OCI-LY7 (cell line): ENCODE measurements around the gene BCL11A. TPM values are rescaled to one million over a fixed set of nuclear protein-coding genes. Genes with fewer than 3 reads are reported as not detected.
A peak's percentile ranks its signal among the peaks of the same experiment; 100 is the strongest.

Experiments
- Bru-seq: library from RNA; stranded (reverse); fragments of 400-500 nt; gene quantifications from one replicate; lab custom pipeline; 2021; lab: Mats Ljungman, UMichigan
- BruChase-seq, 2 experiments: library from RNA; stranded (reverse); fragments of 400-500 nt; gene quantifications; one replicate each; lab custom pipeline; 2021; lab: Mats Ljungman, UMichigan
- BruUV-seq: library from RNA; stranded (reverse); fragments of 400-500 nt; replicated peaks from 2 replicates; lab custom pipeline; 2021; lab: Mats Ljungman, UMichigan
- CTCF ChIA-PET: fragments of 300-600 bp; sonication (Branson Sonifier 250); formaldehyde crosslinking; loops from one replicate; lab custom pipeline; 2022; ENCODE audit warnings: antibody characterized with exemption; ENCODE audit not compliant: unreplicated experiment; lab: Charles Lee
- POLR2A ChIA-PET: fragments of 300-600 bp; sonication (Branson Sonifier 250); formaldehyde crosslinking; loops from one replicate; lab custom pipeline; 2022; ENCODE audit warnings: antibody characterized with exemption; lab: Charles Lee
- DNase-seq: peaks from one replicate; pipeline ENCODE4 v3.0.0-alpha.2; 2015; ENCODE audit warnings: low spot score
- H2AFZ ChIP-seq: fragments of 200-600 bp; sonication (generic), shearing (Covaris generic); 2 replicates; pipeline ENCODE4 v1.6.1; 2014; ENCODE audit warnings: mild to moderate bottlenecking, antibody characterized with exemption, low read length, moderate library complexity
- H3K27ac ChIP-seq: fragments of 200-600 bp; sonication (generic); 2 replicates; pipeline ENCODE4 v1.5.1; 2014; ENCODE audit warnings: mixed run types, low read depth, mild to moderate bottlenecking, moderate library complexity, low read length, inconsistent platforms; ENCODE audit not compliant: poor library complexity, severe bottlenecking
- H3K36me3 ChIP-seq: fragments of 200-600 bp; sonication (generic); 2 replicates; pipeline ENCODE4 v1.6.1; 2014; ENCODE audit warnings: mild to moderate bottlenecking, antibody characterized with exemption, low read length, moderate library complexity, mixed read lengths; ENCODE audit not compliant: insufficient read depth
- H3K4me1 ChIP-seq: fragments of 200-600 bp; sonication (generic); 2 replicates; pipeline ENCODE4 v1.5.1; 2014; ENCODE audit warnings: mild to moderate bottlenecking, low read length; ENCODE audit not compliant: insufficient read depth, poor library complexity, severe bottlenecking
- H3K4me2 ChIP-seq: fragments of 200-600 bp; sonication (generic); 2 replicates; pipeline ENCODE4 v1.6.1; 2014; ENCODE audit warnings: mild to moderate bottlenecking, low read length
- H3K4me3 ChIP-seq: fragments of 200-600 bp; sonication (generic); 2 replicates; pipeline ENCODE4 v1.5.1; 2014; ENCODE audit warnings: mild to moderate bottlenecking, low read depth, low read length; ENCODE audit not compliant: poor library complexity, severe bottlenecking
- H3K79me2 ChIP-seq: fragments of 200-600 bp; sonication (generic); 2 replicates; pipeline ENCODE4 v1.6.1; 2016; ENCODE audit warnings: low read depth, mild to moderate bottlenecking, low read length, moderate library complexity, mixed read lengths; ENCODE audit not compliant: insufficient read depth
- H3K9me2 ChIP-seq: fragments of 200-600 bp; sonication (generic); 2 replicates; pipeline ENCODE4 v1.6.1; 2016; ENCODE audit warnings: mild to moderate bottlenecking, low read length, mixed read lengths; ENCODE audit not compliant: insufficient read depth
- H3K9me3 ChIP-seq: fragments of 200-600 bp; sonication (generic); 2 replicates; pipeline ENCODE4 v1.6.1; 2014; ENCODE audit warnings: mild to moderate bottlenecking, mixed run types, low read length, mixed read lengths
- H4K20me1 ChIP-seq: fragments of 200-600 bp; sonication (generic); 2 replicates; pipeline ENCODE4 v1.6.1; 2014; ENCODE audit warnings: mild to moderate bottlenecking, antibody characterized with exemption, low read length, moderate library complexity, mixed read lengths; ENCODE audit not compliant: insufficient read depth
- EZH2phosphoT487 ChIP-seq: fragments of 200-600 bp; sonication (generic); IDR thresholded peaks from 2 replicates; pipeline ENCODE4 v1.6.1; 2018; ENCODE audit warnings: low read depth, borderline replicate concordance, mild to moderate bottlenecking, mixed run types, antibody characterized with exemption, low read length, moderate library complexity, mixed read lengths
- intact Hi-C: fragments of 100-400 bp; cut with micrococcal nuclease; formaldehyde crosslinking; loops from one replicate; pipeline ENCODE4 v1.10.0; 2022; ENCODE audit not compliant: unreplicated experiment
- long read RNA-seq: library from polyadenylated mRNA; stranded (forward); transcript quantifications from one replicate; pipeline ENCODE4 v2.0.0, GENCODE V29; 2022
- total RNA-seq, 2 experiments: library from RNA; depleted of rRNA in 1 of 2; stranded (reverse); fragments of >200 nt in 1 of 2; shearing (Covaris generic) in 1 of 2; gene quantifications; 2 replicates each; pipeline ENCODE4 v1.2.3, GENCODE V29; 2014 to 2022
- TF ChIP-seq, protein P1 (sequence below): fragments of 200-600 bp; sonication (generic); conservative IDR thresholded peaks from 2 replicates; pipeline ENCODE4 v1.5.1; 2014; ENCODE audit warnings: mild to moderate bottlenecking, antibody characterized with exemption, low read length, moderate library complexity, mixed read lengths

BCL11A gene
- total RNA-seq (2014; rRNA removed; shearing (Covaris generic)) (54.9 and 64.3 TPM in 2 replicates), total RNA-seq (2022) (163 and 167 TPM in 2 replicates), Bru-seq, nascent RNA (percentile 96 among the genes with signal in this experiment), BruChase-seq, experiment 1, labeled RNA remaining after a 6-hour chase (percentile 96 among the genes with signal in this experiment), BruChase-seq, experiment 2, labeled RNA remaining after a 2-hour chase (percentile 93 among the genes with signal in this experiment)
- long read RNA-seq, full-length matches to known transcripts = 15 of 56 reads
- long read RNA-seq, partial matches to known transcripts = 4 of 56 reads
- long read RNA-seq, other reads (novel, unspliced or antisense) = 37 of 56 reads

- peak within 1 kb of the TSS; percentile 93 for H3K4me3 ChIP-seq
- no TSS peak for BruUV-seq
- H3K9me2 ChIP-seq = no peaks in the 10 kb centered on the region
- intact Hi-C loops = loop anchor here (5.0 to 10.0 kb wide), 4 partner anchors 331 to 1481 kb away; partner anchors contain the start of gene REL
- TF ChIP-seq EZH2phosphoT487 = no peak
- TF ChIP-seq, protein P1, sequence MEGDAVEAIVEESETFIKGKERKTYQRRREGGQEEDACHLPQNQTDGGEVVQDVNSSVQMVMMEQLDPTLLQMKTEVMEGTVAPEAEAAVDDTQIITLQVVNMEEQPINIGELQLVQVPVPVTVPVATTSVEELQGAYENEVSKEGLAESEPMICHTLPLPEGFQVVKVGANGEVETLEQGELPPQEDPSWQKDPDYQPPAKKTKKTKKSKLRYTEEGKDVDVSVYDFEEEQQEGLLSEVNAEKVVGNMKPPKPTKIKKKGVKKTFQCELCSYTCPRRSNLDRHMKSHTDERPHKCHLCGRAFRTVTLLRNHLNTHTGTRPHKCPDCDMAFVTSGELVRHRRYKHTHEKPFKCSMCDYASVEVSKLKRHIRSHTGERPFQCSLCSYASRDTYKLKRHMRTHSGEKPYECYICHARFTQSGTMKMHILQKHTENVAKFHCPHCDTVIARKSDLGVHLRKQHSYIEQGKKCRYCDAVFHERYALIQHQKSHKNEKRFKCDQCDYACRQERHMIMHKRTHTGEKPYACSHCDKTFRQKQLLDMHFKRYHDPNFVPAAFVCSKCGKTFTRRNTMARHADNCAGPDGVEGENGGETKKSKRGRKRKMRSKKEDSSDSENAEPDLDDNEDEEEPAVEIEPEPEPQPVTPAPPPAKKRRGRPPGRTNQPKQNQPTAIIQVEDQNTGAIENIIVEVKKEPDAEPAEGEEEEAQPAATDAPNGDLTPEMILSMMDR = no peak
- H3K27ac ChIP-seq = peak within 1 kb of the TSS; percentile 90
- H2AFZ ChIP-seq = peak within 1 kb of the TSS; percentile 71
- CTCF ChIA-PET = interaction anchor here (0.6 to 1.3 kb wide), 3 partner anchors 31 to 226 kb away, joined by 3 to 5 read pairs (median 4); no protein-coding TSS in a partner anchor
- H3K4me2 ChIP-seq = peak within 1 kb of the TSS; percentile 100
- no peaks in the 10 kb centered on the region for H4K20me1 ChIP-seq
- H3K9me3 ChIP-seq = no peaks in the 10 kb centered on the region
- H3K79me2 ChIP-seq = peaks cover 65% of the 10 kb centered on the region
- POLR2A ChIA-PET = interaction anchor here (0.5 to 1.4 kb wide), 8 partner anchors 14 to 729 kb away, joined by 3 to 6 read pairs (median 3); no protein-coding TSS in a partner anchor
- H3K36me3 ChIP-seq = peaks cover 16% of the 10 kb centered on the region
- H3K4me1 ChIP-seq = peaks cover 17% of the 10 kb centered on the region
- peak; percentile 89 for DNase-seq
Observed at GRCh38 chr2:60553495-60554073, at the start of gene BCL11A. BCL11A (minus strand) TSS chr2:60553654; CDS start chr2:60553270, 384 bp downstream.

DNA sequence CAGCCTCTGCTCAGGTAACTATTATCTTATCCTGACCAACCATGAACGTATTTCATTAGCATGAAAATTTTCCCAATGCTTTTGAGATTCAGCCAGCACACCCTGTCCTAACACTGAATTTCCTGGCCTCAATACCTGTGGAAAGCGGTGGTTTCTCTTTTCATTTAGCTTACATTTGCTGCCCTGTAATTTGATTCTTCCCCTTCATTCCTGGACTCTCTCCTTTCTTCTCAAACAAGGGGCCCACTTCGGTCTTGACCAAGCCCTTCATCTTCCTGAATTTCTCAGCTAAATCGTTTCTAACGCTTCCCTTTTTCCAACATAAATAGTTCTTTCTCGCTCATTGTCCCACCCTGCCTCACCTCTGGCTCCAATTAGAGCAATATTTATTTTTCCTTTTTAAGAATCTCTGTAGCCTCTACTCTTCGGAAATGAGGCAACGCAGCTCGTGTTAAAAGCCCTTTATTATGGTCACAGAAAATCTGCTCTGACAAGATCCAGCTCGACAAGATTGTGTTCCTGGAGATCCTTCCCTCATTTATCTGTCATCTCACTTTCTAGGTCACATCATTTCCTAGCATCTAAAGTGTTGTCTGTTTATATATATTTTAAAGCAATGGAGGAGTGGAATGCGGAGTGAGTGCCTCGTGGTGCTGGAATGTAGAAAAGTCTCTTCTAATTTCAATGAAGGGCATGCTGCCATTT, 49.5 kb upstream of the BCL11A start:
- Histone ChIP-seq H3K4me2 (peak overlapping the region; percentile 64), H3K36me3 (no peaks in the 10 kb centered on the region), H3K27ac (no peak overlapping the region), H3K4me1 (peaks cover 15% of the 10 kb centered on the region), H3K9me2 (no peaks in the 10 kb centered on the region), H3K9me3 (no peaks in the 10 kb centered on the region), H3K79me2 (no peaks in the 10 kb centered on the region), H4K20me1 (no peaks in the 10 kb centered on the region), H2AFZ (no peak overlapping the region), H3K4me3 (no peak overlapping the region)
- no TSS peak for BruUV-seq
- DNase-seq = no peak
- ChIA-PET CTCF (no interaction called here), POLR2A (no interaction called here)
- intact Hi-C loops = no loop called here
- TF ChIP-seq, protein P1 = no peak
- no peak for TF ChIP-seq EZH2phosphoT487
